Kidney (tissue), 14 donors: ENCODE results near the gene E2F2. TPM values are rescaled to one million over a fixed set of nuclear protein-coding genes. Genes with fewer than 3 reads are reported as not detected.
A peak's percentile ranks its signal among the peaks of the same experiment; 100 is the strongest.

ENCODE experiments used
- DNase-seq, 5 donors: peaks; one replicate each; pipeline ENCODE4 v3.0.0-alpha.2; 2013 to 2020
- FAIRE-seq: peaks from 2 replicates; lab custom pipeline; 2012; peaks lifted over from hg19 to GRCh38; lab: Jason Lieb, UNC
- H3K27ac ChIP-seq, 2 donors: one replicate each; pipeline ENCODE4 v1.7.0; 2013; ENCODE audit warnings: low read depth in 2 of 2, low read length in 2 of 2, inconsistent platforms in 1 of 2
- H3K27me3 ChIP-seq: one replicate; pipeline ENCODE4 v1.7.1; 2013; ENCODE audit warnings: low read length, inconsistent platforms; ENCODE audit not compliant: control insufficient read depth, insufficient read depth
- H3K36me3 ChIP-seq, 3 donors: one replicate each; pipeline versions ENCODE4 v1.7.0 to v1.7.1; 2013; ENCODE audit warnings: low read length in 3 of 3, control low read depth in 1 of 3, inconsistent platforms in 1 of 3; ENCODE audit not compliant: insufficient read depth in 3 of 3, control insufficient read depth in 2 of 3
- H3K4me1 ChIP-seq, 3 donors: one replicate each; pipeline versions ENCODE4 v1.7.0 to v1.7.1; 2013; ENCODE audit warnings: low read length in 3 of 3, inconsistent platforms in 1 of 3, low read depth in 1 of 3; ENCODE audit not compliant: control insufficient read depth in 2 of 3, insufficient read depth in 2 of 3
- H3K4me3 ChIP-seq, 3 donors: one replicate each; pipeline versions ENCODE4 v1.7.0 to v1.8.1; 2013; ENCODE audit warnings: low read length in 3 of 3, control low read depth in 1 of 3, inconsistent platforms in 1 of 3
- H3K9ac ChIP-seq, 3 donors: one replicate each; pipeline versions ENCODE4 v1.7.0 to v1.7.1; 2013; ENCODE audit warnings: low read length in 3 of 3, control low read depth in 1 of 3, inconsistent platforms in 1 of 3
- H3K9me3 ChIP-seq, 3 donors: one replicate each; pipeline versions ENCODE4 v1.7.0 to v1.7.1; 2013; ENCODE audit warnings: low read length in 3 of 3, control low read depth in 1 of 3, inconsistent platforms in 1 of 3; ENCODE audit not compliant: control insufficient read depth in 2 of 3, insufficient read depth in 1 of 3
- CTCF ChIP-seq: IDR thresholded peaks from 3 replicates; pipeline ENCODE4 v1.5.1; 2012; ENCODE audit warnings: mild to moderate bottlenecking, moderate library complexity, borderline replicate concordance; ENCODE audit not compliant: insufficient read depth; ENCODE audit errors: extremely low read depth
- intact Hi-C: fragments of 100-400 bp; cut with DNase I; formaldehyde crosslinking; loops from one replicate; pipeline ENCODE4 v1.11.1; 2022
- polyA plus RNA-seq: library from polyadenylated mRNA; stranded (reverse); fragments of 350-450 nt; fragmentation: Illumina TruSeq; extraction: RNeasy Lipid Tissue Mini Kit (QIAGEN cat#74804); gene quantifications from one replicate; pipeline ENCODE4 v1.2.3, GENCODE V29; 2014; ENCODE audit warnings: low read depth, low replicate concordance; ENCODE audit not compliant: insufficient read depth
- total RNA-seq: library from RNA; stranded (reverse); fragmentation: NEBNext Ultra II Directional; extraction: Animal tissue kit (Norgen Biotek cat#: 25700); gene quantifications from one replicate; pipeline ENCODE4 v1.2.1, GENCODE V29; 2021
- donor health status: control.
- donor health status: control.
- donor health status: control.
- donor health status: control.
- donor health status: control.
- donor health status: DM: yes; HTN: yes; CAD: no.
- donor health status: Normal renal cell carcinoma (clear cell type).

The E2F2 gene
- total and polyA plus RNA-seq, 2 donors from 2014 or later, result 0.50 TPM; not detected in 1

GRCh38 chr1:23531562-23532094 is 595 bp upstream of the E2F2 start:
- Histone ChIP-seq H3K27ac (no peak overlapping the region), H3K4me1 (peaks cover 0 to 16% (median 0%) of the 10 kb centered on the region in 3 donors), H3K4me3 (peak overlapping the region; percentile 25 to 47 (median 27)), H3K27me3 (no peaks in the 10 kb centered on the region), H3K9ac (peak overlapping the region in 1 of 3 donors; percentile 10), H3K9me3 (no peaks in the 10 kb centered on the region), H3K36me3 (no peaks in the 10 kb centered on the region)
- DNase-seq (no peak), FAIRE-seq (no peak)
- no peak for TF ChIP-seq CTCF
- intact Hi-C loops, result no loop called here

- H3K27ac ChIP-seq, result no peak overlapping the region
- H3K27me3 ChIP-seq, result no peaks in the 10 kb centered on the region
- H3K4me1 ChIP-seq, result peaks cover 0 to 16% (median 0%) of the 10 kb centered on the region in 3 donors
- FAIRE-seq (no peak), DNase-seq (no peak)
- intact Hi-C loops, result no loop called here
- no peaks in the 10 kb centered on the region for H3K9me3 ChIP-seq
- peak overlapping the region in 2 of 3 donors; percentile 21 to 26 for H3K4me3 ChIP-seq
- no peaks in the 10 kb centered on the region for H3K36me3 ChIP-seq
- H3K9ac ChIP-seq, result no peak overlapping the region
- no peak for TF ChIP-seq CTCF
These were observed 816 bp downstream of the E2F2 start for GRCh38 chr1:23530087-23530746.

- intact Hi-C loops, result no loop called here
- no peak for FAIRE-seq
- no peak for DNase-seq
- Histone ChIP-seq H3K9ac (no peak overlapping the region), H3K36me3 (no peaks in the 10 kb centered on the region), H3K9me3 (no peaks in the 10 kb centered on the region), H3K4me1 (peaks cover 0 to 16% (median 0%) of the 10 kb centered on the region in 3 donors), H3K4me3 (peak overlapping the region in 1 of 3 donors; percentile 26), H3K27ac (no peak overlapping the region), H3K27me3 (no peaks in the 10 kb centered on the region)
- TF ChIP-seq CTCF, result no peak
These were observed 1.6 kb downstream of the E2F2 start for GRCh38 chr1:23529146-23530086.
